Measurements from ENCODE around the gene RPL13. TPM values are rescaled to one million over a fixed set of nuclear protein-coding genes. Genes with fewer than 3 reads are reported as not detected.

The RPL13 gene
- total RNA-seq, 1 experiment from 2014 or later, result 2,157 TPM

DNA sequence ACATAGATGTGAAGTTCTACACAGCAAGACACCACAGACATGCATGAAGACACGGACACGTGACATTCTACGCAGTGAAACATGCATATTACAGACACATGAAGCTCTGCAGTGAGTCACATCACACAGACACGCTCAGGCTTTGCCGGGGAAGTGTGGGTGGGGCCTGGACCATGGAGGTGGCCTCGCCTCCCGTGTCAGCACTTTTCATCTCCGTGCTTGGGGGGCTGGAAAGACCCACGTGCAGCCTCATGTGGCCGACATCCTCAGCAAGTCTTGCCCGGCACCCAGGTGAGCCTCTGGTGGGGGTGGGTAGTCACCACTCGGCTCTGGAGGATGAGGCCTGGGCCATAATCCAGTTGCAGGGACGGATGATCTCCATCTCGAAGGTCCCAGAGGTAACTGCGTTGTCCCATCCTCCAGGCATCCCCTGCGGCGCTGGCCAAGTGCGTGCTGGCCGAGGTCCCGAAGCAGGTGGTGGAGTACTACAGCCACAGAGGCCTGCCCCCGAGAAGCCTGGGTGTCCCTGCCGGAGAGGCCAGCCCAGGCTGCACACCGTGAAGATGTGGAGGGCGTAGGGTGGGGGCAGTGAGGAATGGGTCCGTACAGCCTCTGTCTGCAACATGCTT lies 35.7 kb downstream of the RPL13 start:
- H3K9ac ChIP-seq (ENCODE audit: extremely low read depth, insufficient read length, low read length), result no peak overlapping the region
- H3K4me3 Mint-ChIP-seq, result no peak overlapping the region
- no peak overlapping the region for H4K8ac ChIP-seq (replicated peaks; ENCODE audit: insufficient read length, low read depth, low read length)
- H3K27me3 Mint-ChIP-seq (ENCODE audit: low read depth), result no peaks in the 10 kb centered on the region; the same call in 1 of the 2 replicates
- H3K4me2 ChIP-seq (ENCODE audit: insufficient read depth, insufficient read length, low read length), result no peak overlapping the region
- H2BK12ac ChIP-seq (ENCODE audit: insufficient read length, low read depth, low read length), result no peak overlapping the region
- WGBS (ENCODE audit: extremely low coverage, insufficient read length, low lambda C conversion rate), result no CpG with 5 or more reads among the region's 25 CpGs
- H3K79me1 ChIP-seq (ENCODE audit: insufficient read depth, low read depth, low read length, poor library complexity, severe bottlenecking), result no peaks in the 10 kb centered on the region
- H3K4me1 ChIP-seq (ENCODE audit: insufficient read depth, low read length), result no peaks in the 10 kb centered on the region
- no peak overlapping the region for H4K5ac ChIP-seq (ENCODE audit: insufficient read length, low read depth, low read length)
- no peak overlapping the region; the same call in 1 of the 2 replicates for H3K14ac ChIP-seq (ENCODE audit: insufficient read depth, low read length)
- H4K91ac ChIP-seq (ENCODE audit: insufficient read length, low read depth, low read length), result no peak overlapping the region
- DNase-seq, result no peak
- H3T11ph ChIP-seq (ENCODE audit: low read length), result no peak overlapping the region
- no peaks in the 10 kb centered on the region for H3K23me2 ChIP-seq (ENCODE audit: insufficient read length, low read depth, low read length, poor library complexity, severe bottlenecking)
- H2BK120ac ChIP-seq (ENCODE audit: low read depth, low read length, poor library complexity, severe bottlenecking), result no peak overlapping the region
- H3K56ac ChIP-seq (ENCODE audit: insufficient read length, low read depth, low read length), result no peak overlapping the region
- peaks cover 0 to 6% (median 0%) of the 10 kb centered on the region in 3 experiments; a peak in 1 of 7 replicates for H3K36me3 Mint-ChIP-seq (ENCODE audit: insufficient read depth in 1 of 3, low read depth in 3 of 3)
- H3K27me3 ChIP-seq (ENCODE audit: insufficient read depth, low read length), result no peaks in the 10 kb centered on the region
- H2AFZ ChIP-seq (ENCODE audit: low read length), result no peak overlapping the region
- no peaks in the 10 kb centered on the region; a peak in 1 of 5 replicates for H3K9me3 Mint-ChIP-seq
- no peak overlapping the region for H2AK5ac ChIP-seq (ENCODE audit: insufficient read length, low read length)
- no peak overlapping the region for H2BK20ac ChIP-seq (ENCODE audit: low read depth, low read length, poor library complexity, severe bottlenecking)
- no peak overlapping the region for H3K27ac ChIP-seq (ENCODE audit: insufficient read length, low read depth, low read length)
- no peak overlapping the region for H2BK5ac ChIP-seq (ENCODE audit: insufficient read length, low read length)
- H3K18ac ChIP-seq (ENCODE audit: insufficient read length, low read depth, low read length), result no peak overlapping the region
- H3K4ac ChIP-seq (ENCODE audit: low read depth, low read length), result no peak overlapping the region
- no peaks in the 10 kb centered on the region for H4K20me1 ChIP-seq (ENCODE audit: control insufficient read depth, insufficient read depth, insufficient read length)
- H3K23ac ChIP-seq (ENCODE audit: insufficient read length, low read depth, low read length), result no peak overlapping the region
- H2BK15ac ChIP-seq (ENCODE audit: low read depth, low read length), result no peak overlapping the region
- TF ChIP-seq, protein P1, sequence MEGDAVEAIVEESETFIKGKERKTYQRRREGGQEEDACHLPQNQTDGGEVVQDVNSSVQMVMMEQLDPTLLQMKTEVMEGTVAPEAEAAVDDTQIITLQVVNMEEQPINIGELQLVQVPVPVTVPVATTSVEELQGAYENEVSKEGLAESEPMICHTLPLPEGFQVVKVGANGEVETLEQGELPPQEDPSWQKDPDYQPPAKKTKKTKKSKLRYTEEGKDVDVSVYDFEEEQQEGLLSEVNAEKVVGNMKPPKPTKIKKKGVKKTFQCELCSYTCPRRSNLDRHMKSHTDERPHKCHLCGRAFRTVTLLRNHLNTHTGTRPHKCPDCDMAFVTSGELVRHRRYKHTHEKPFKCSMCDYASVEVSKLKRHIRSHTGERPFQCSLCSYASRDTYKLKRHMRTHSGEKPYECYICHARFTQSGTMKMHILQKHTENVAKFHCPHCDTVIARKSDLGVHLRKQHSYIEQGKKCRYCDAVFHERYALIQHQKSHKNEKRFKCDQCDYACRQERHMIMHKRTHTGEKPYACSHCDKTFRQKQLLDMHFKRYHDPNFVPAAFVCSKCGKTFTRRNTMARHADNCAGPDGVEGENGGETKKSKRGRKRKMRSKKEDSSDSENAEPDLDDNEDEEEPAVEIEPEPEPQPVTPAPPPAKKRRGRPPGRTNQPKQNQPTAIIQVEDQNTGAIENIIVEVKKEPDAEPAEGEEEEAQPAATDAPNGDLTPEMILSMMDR (conservative IDR thresholded peaks at IDR 0.05), result no peak
- no peaks in the 10 kb centered on the region for H3K79me2 ChIP-seq (ENCODE audit: insufficient read depth, low read length)
- no peak overlapping the region for H3K27ac Mint-ChIP-seq
- H3K9me3 ChIP-seq (ENCODE audit: control insufficient read depth, low read depth, low read length), result no peaks in the 10 kb centered on the region
- H3K4me1 Mint-ChIP-seq, result peaks cover 0 to 4% of the 10 kb centered on the region in 2 experiments; a peak in 1 of 4 replicates
